ENCODE data around the gene SMIM22.

DNA sequence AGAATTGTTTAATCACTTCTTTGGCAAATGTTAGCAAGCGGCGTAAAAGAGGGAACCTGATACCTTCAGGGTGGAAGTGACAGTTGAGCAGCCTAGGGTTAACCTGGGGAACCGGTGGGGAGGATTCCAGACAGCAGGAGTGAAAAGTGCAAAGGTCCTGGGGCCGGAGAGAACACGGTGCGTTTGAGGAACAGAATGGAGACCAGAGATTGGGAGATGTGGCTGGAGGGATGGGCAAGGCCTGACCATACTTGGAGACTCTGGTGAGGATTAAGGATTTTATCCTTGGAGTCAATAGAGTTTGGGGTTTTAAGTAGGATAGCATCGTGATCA lies 25.9 kb upstream of the SMIM22 start:
- TF ChIP-seq, protein P1, sequence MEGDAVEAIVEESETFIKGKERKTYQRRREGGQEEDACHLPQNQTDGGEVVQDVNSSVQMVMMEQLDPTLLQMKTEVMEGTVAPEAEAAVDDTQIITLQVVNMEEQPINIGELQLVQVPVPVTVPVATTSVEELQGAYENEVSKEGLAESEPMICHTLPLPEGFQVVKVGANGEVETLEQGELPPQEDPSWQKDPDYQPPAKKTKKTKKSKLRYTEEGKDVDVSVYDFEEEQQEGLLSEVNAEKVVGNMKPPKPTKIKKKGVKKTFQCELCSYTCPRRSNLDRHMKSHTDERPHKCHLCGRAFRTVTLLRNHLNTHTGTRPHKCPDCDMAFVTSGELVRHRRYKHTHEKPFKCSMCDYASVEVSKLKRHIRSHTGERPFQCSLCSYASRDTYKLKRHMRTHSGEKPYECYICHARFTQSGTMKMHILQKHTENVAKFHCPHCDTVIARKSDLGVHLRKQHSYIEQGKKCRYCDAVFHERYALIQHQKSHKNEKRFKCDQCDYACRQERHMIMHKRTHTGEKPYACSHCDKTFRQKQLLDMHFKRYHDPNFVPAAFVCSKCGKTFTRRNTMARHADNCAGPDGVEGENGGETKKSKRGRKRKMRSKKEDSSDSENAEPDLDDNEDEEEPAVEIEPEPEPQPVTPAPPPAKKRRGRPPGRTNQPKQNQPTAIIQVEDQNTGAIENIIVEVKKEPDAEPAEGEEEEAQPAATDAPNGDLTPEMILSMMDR (IDR thresholded peaks at IDR 0.05; ENCODE audit: insufficient read depth, low read length, poor library complexity, severe bottlenecking) = no peak
- no peak for TF ChIP-seq EZH2phosphoT487 (conservative IDR thresholded peaks at IDR 0.05; ENCODE audit: low read length)

Data from SU-DHL-6 (cell line).